HFFc6 (cell line): ENCODE results near the gene RAD51AP2. TPM values are rescaled to one million over a fixed set of nuclear protein-coding genes. Genes with fewer than 3 reads are reported as not detected.

ENCODE experiments used
- DNase-seq: peaks from one replicate; pipeline ENCODE4 v3.0.0-alpha.2; 2018
- H3K27ac Mint-ChIP-seq: 2 replicates; pipeline ENCODE4 v1.8.0; 2020; ENCODE audit warnings: mild to moderate bottlenecking, mixed read lengths
- H3K27me3 Mint-ChIP-seq: 2 replicates; pipeline ENCODE4 v1.8.0; 2021; ENCODE audit warnings: mild to moderate bottlenecking, moderate library complexity, mixed read lengths; ENCODE audit not compliant: insufficient read depth
- H3K36me3 Mint-ChIP-seq: 2 replicates; pipeline ENCODE4 v1.8.0; 2021; ENCODE audit warnings: low read depth, mixed read lengths
- H3K4me1 Mint-ChIP-seq: 2 replicates; pipeline ENCODE4 v1.8.0; 2020; ENCODE audit warnings: low read depth, mixed read lengths
- H3K4me3 Mint-ChIP-seq: 2 replicates; pipeline ENCODE4 v1.8.0; 2020; ENCODE audit warnings: mild to moderate bottlenecking, moderate library complexity, mixed read lengths
- H3K9me3 Mint-ChIP-seq: 2 replicates; pipeline ENCODE4 v1.8.0; 2020; ENCODE audit warnings: mild to moderate bottlenecking, mixed read lengths
- CTCF ChIP-seq: fragments of 200-600 bp; sonication (generic); IDR thresholded peaks from 2 replicates; pipeline ENCODE4 v1.5.0; 2021; ENCODE audit warnings: antibody characterized with exemption, mild to moderate bottlenecking
- total RNA-seq, 6 experiments: library from RNA; stranded (reverse); fragmentation: NEBNext Ultra II Directional; extraction: Animal tissue kit (Norgen Biotek cat#: 25700); gene quantifications; 2 replicates in 1 of 6; 3 replicates in 5 of 6; pipeline ENCODE4 v1.2.3, GENCODE V29; 2021

The RAD51AP2 gene
- total RNA-seq, 6 experiments from 2014 or later: not detected

DNA sequence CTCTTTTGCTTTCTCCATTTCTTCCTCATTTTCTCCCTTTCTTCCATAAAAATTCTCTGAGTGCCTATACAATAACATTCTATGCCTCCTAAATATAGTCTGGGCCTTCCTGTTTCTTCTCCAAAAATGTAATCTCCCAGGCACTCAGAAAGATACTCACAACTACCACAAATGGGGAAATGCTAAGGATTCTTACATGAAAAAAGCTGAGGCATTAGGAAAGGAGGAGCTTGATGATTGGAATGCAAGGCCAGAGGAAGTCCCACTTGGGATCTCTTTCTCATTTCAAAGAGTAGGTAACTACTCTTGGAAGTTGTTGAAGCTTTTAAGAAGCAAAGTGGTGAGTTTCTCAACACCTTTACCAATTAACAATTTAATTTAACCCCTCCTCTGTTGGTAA is 25.6 kb upstream of the RAD51AP2 start:
- H3K36me3 Mint-ChIP-seq: no peaks in the 10 kb centered on the region
- H3K4me3 Mint-ChIP-seq: no peak overlapping the region
- H3K4me1 Mint-ChIP-seq: peaks cover 15% of the 10 kb centered on the region
- no peak for TF ChIP-seq CTCF
- H3K27me3 Mint-ChIP-seq: peaks cover 26% of the 10 kb centered on the region
- DNase-seq: no peak
- H3K9me3 Mint-ChIP-seq: no peaks in the 10 kb centered on the region
- H3K27ac Mint-ChIP-seq: no peak overlapping the region

GRCh38 chr2:17543131-17543660 is 25.0 kb upstream of the RAD51AP2 start:
- no peaks in the 10 kb centered on the region for H3K9me3 Mint-ChIP-seq
- H3K27ac Mint-ChIP-seq: no peak overlapping the region
- peaks cover 26% of the 10 kb centered on the region for H3K27me3 Mint-ChIP-seq
- no peak for DNase-seq
- peaks cover 15% of the 10 kb centered on the region for H3K4me1 Mint-ChIP-seq
- no peak overlapping the region for H3K4me3 Mint-ChIP-seq
- TF ChIP-seq CTCF: no peak
- H3K36me3 Mint-ChIP-seq: no peaks in the 10 kb centered on the region

DNA sequence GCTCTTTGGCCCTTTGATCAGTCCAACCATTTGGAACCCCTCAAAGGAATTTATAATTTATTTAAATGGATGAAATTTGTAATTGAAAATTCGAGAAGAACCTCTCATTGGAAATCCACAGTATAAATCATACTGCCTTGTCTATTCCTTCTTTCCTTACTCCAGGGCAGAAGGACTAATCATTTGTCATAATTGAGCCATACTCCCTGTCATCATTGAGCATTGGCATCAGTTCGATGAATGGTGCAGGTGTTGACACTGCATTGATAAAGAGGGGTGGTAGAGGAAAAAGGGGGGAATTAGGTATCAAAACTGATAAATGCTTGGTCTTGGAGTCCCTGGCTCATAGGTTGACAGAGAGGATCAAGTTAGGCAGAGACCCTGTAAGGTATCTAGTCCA is 24.2 kb upstream of the RAD51AP2 start:
- no peaks in the 10 kb centered on the region for H3K9me3 Mint-ChIP-seq
- peaks cover 26% of the 10 kb centered on the region for H3K27me3 Mint-ChIP-seq

DNA sequence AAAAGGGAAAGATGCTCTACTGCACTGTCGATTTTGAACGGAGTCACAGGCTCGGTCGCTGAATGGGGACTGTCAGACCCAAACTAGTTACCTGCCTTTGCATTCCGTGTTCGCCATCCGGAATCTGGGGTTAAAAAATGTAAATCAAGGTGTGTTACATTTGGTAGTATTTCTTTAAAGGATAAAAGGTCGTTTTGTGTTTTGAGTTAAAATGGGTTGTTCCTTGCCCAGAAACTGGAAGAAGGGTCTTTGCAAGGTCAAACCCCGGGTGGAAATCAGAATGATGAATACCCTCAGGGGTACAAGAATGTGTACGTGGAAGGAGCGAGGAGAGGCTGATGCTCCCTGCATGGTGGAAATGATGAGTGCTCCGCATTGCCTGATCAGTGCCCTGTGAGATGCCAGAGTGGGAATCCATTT is 23.3 kb upstream of the RAD51AP2 start:
- peaks cover 15% of the 10 kb centered on the region for H3K4me1 Mint-ChIP-seq
- no peaks in the 10 kb centered on the region for H3K36me3 Mint-ChIP-seq
- no peak for TF ChIP-seq CTCF
- DNase-seq: no peak
- H3K27ac Mint-ChIP-seq: no peak overlapping the region
- H3K27me3 Mint-ChIP-seq: peaks cover 26% of the 10 kb centered on the region
- H3K9me3 Mint-ChIP-seq: no peaks in the 10 kb centered on the region
- H3K4me3 Mint-ChIP-seq: no peak overlapping the region

More for the DNA sequence above, 24.2 kb upstream of the RAD51AP2 start:
- no peak for DNase-seq
- Mint-ChIP-seq H3K36me3 (no peaks in the 10 kb centered on the region), H3K4me3 (no peak overlapping the region), H3K4me1 (peaks cover 15% of the 10 kb centered on the region), H3K27ac (no peak overlapping the region)
- TF ChIP-seq CTCF: no peak

DNA sequence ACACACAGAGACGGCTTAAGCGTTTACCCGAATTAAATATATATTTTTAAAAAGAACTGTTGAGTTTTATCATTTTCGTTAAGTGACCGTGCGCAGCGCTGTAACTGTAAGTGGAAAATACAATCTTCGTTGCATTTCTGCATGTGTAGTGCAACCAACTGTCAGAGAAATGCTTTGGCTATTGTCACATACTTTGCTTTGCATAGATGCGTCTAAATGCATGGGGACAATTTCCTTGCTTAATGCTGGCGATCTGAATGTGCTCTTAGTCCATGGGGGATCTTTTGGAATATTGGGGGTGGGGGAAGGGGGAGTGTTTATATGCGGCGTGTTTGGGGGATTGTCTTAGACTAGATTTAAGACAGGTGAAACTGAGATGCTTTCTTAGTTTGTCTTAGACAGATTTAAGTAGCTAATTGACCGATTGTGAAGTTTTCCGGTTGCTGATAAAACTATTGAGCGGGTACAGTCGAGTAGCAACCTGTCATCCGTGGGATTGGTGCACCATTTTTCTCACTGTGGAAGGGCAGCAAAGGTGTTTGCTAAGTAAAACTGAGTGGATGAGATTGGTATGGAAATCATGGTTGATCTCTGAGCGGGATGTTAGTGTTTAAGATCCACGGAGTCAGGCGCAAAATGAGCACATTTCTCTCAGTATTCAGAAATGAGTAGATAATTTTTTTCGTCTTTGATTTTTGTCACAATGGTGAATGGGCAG is 22.7 kb upstream of the RAD51AP2 start:
- Mint-ChIP-seq H3K27ac (no peak overlapping the region), H3K9me3 (no peaks in the 10 kb centered on the region), H3K36me3 (no peaks in the 10 kb centered on the region), H3K4me1 (peaks cover 15% of the 10 kb centered on the region), H3K4me3 (peak overlapping the region; percentile 77; the same call in 1 of the 2 replicates), H3K27me3 (peaks cover 26% of the 10 kb centered on the region)
- no peak for DNase-seq
- TF ChIP-seq CTCF: no peak
